Activated CD4-positive, alpha-beta memory T cell treated with anti-CD3 and anti-CD28 coated beads for 36 hours (primary cell): ENCODE data around the gene PISD. TPM values are rescaled to one million over a fixed set of nuclear protein-coding genes. Genes with fewer than 3 reads are reported as not detected.
"Not testable (repeated sequence)": the region's sequence is repeated elsewhere in the genome, so short reads cannot be mapped to it uniquely, and the experiment has no call there.

Experiments used
- CTCF ChIA-PET: fragments of 350-600 bp; sonication (Branson Sonifier 250); formaldehyde crosslinking; loops from one replicate; lab custom pipeline; 2021; ENCODE audit warnings: antibody characterized with exemption, inconsistent platforms; lab: Charles Lee
- POLR2A ChIA-PET: fragments of 350-600 bp; sonication (Branson Sonifier 250); formaldehyde crosslinking; loops from one replicate; lab custom pipeline; 2021; ENCODE audit warnings: antibody characterized with exemption; lab: Charles Lee
- DNase-seq: peaks from one replicate; pipeline ENCODE4 v3.0.0-alpha.2; 2020
- H3K27ac Mint-ChIP-seq: one replicate; pipeline ENCODE4 v1.8.0; 2021; ENCODE audit warnings: mixed read lengths
- H3K27me3 Mint-ChIP-seq: one replicate; pipeline ENCODE4 v1.8.0; 2021; ENCODE audit warnings: mixed read lengths
- H3K36me3 Mint-ChIP-seq: one replicate; pipeline ENCODE4 v1.8.0; 2021; ENCODE audit warnings: mixed read lengths
- H3K4me1 Mint-ChIP-seq: one replicate; pipeline ENCODE4 v1.8.0; 2021; ENCODE audit warnings: low read depth, mixed read lengths
- H3K4me3 Mint-ChIP-seq: one replicate; pipeline ENCODE4 v1.8.0; 2021; ENCODE audit warnings: mild to moderate bottlenecking, mixed read lengths
- H3K9me3 Mint-ChIP-seq: one replicate; pipeline ENCODE4 v1.8.0; 2021; ENCODE audit warnings: mixed read lengths
- intact Hi-C: fragments of 100-400 bp; cut with micrococcal nuclease; formaldehyde crosslinking; loops from one replicate; pipeline ENCODE4 v1.15.1; 2023
- total RNA-seq, 2 experiments: library from RNA; stranded (reverse); gene quantifications; one replicate each; pipeline ENCODE4 v1.2.3, GENCODE V29; 2021

The PISD gene
- total RNA-seq, 2 experiments from 2014 or later, result 39.4 to 40.2 TPM

DNA sequence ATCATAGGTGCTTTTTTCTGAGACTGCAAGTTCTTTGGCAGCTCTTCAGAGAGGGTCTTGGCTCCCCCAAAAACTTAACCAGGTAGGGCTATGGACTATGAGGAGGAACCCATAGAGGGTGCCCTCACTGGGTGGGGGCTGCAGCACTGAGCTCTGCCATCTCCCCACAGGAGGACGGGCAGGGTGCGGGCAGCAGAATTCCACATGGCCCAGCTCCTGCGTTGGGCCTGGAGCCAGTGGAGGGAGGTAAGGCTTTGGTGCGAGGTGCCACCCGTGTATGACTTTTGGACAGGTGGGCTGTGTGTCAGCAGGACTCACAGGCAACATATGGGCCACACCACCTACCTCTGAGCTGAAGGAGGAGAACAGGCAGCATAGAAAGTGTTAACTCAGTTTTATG, 58.4 kb downstream of the PISD start:
- POLR2A ChIA-PET, result no interaction called here
- CTCF ChIA-PET, result interaction anchor here (0.7 kb wide), 1 partner anchor 47 kb away, joined by 3 read pairs; no protein-coding TSS in a partner anchor
- Mint-ChIP-seq H3K4me3 (no peak overlapping the region), H3K4me1 (peaks cover 3% of the 10 kb centered on the region), H3K36me3 (peaks cover 38% of the 10 kb centered on the region), H3K9me3 (no peaks in the 10 kb centered on the region), H3K27ac (no peak overlapping the region), H3K27me3 (no peaks in the 10 kb centered on the region)
- intact Hi-C loops, result no loop called here
- DNase-seq, result no peak

DNA sequence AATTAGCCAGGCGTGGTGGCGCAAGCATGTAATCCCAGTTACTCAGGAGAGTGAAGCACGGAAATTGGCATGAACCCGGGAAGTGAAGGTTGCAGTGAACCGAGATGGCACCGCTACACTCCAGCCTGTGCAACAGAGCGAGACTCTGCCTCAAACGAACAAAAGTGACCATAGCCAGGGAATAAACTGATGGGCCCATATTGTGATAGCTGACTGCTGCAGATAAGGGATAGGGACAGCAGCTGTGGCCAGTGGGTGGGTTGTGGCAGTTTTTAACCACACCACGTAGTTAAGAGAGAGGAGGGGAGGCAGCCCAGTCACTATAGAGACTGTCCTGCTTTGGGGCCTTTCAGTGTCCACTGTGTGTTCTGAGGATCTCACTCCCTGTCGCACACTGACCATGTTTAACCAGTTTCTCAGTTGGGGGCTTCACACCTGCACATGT, 58.9 kb downstream of the PISD start:
- no peak for DNase-seq
- H3K27me3 Mint-ChIP-seq, result no peaks in the 10 kb centered on the region
- no peak overlapping the region for H3K4me3 Mint-ChIP-seq
- no peaks in the 10 kb centered on the region for H3K9me3 Mint-ChIP-seq
- peaks cover 3% of the 10 kb centered on the region for H3K4me1 Mint-ChIP-seq
- ChIA-PET CTCF (interaction anchor here (0.9 kb wide), 1 partner anchor 290 kb away, joined by 3 read pairs; no protein-coding TSS in a partner anchor), POLR2A (no interaction called here)
- no peak overlapping the region for H3K27ac Mint-ChIP-seq
- peaks cover 35% of the 10 kb centered on the region for H3K36me3 Mint-ChIP-seq
- intact Hi-C loops, result no loop called here

DNA sequence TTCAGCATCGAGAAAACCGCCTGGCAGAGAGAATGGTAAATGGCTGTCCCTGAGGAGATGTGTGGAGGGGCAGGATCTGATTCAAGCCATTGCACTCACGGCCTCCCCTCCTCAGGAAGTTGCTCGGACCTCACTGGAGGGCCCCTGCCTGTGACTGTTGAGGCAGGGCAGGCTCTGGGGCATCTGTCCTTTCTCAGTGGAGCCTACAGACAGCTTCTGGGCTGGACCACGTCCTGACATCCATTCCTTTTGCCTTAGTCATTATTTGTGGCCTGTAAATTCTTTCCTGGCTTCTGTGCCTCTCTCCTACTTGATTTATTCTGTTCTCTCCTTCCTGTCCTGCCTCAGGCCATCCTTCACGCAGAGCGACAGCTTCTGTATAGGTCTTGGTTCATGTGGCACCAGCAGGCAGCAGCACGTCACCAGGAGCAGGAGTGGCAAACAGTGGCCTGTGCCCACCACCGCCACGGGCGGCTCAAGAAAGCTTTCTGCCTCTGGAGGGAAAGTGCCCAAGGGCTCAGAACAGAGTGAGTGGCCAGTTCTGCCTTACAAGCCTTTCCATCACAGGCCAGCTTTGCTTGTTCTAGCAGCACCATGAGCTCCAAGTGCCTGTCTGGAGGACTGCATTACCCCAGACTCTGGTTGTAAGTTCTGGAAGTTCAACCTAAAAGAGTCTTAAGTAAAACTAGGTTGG, 59.6 kb downstream of the PISD start:
- Mint-ChIP-seq H3K27me3 (no peaks in the 10 kb centered on the region), H3K4me3 (no peak overlapping the region), H3K9me3 (no peaks in the 10 kb centered on the region), H3K27ac (no peak overlapping the region), H3K4me1 (peaks cover 3% of the 10 kb centered on the region), H3K36me3 (peaks cover 34% of the 10 kb centered on the region)
- POLR2A ChIA-PET, result no interaction called here
- DNase-seq, result no peak
- intact Hi-C loops, result no loop called here
- CTCF ChIA-PET, result interaction anchor here (0.9 kb wide), 1 partner anchor 289 kb away, joined by 3 read pairs; no protein-coding TSS in a partner anchor

DNA sequence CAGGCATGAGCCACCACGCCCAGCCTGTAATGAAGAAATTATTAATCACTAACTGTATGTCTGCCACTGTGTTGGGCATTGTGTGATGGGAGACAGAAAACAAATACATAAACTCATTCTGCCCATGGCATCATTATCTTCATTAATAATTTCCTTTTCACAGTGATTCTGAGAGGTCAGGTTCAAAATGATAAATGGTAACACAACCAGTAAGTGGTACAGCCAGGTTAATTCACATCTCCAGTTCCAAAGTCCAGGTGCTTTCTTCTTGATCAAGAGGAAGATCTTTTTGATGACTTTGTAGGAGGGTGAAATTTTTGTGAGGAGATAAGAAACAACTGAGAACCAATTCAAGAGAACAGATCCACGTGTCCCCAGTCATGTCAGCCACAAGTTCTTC, 66.7 kb downstream of the PISD start:
- no peak overlapping the region for H3K4me3 Mint-ChIP-seq
- H3K27ac Mint-ChIP-seq, result peak overlapping the region; percentile 26
- H3K4me1 Mint-ChIP-seq, result no peaks in the 10 kb centered on the region
- ChIA-PET POLR2A (no interaction called here), CTCF (no interaction called here)
- peaks cover 16% of the 10 kb centered on the region for H3K36me3 Mint-ChIP-seq
- no peaks in the 10 kb centered on the region for H3K9me3 Mint-ChIP-seq
- DNase-seq, result no peak
- intact Hi-C loops, result no loop called here
- no peaks in the 10 kb centered on the region for H3K27me3 Mint-ChIP-seq

DNA sequence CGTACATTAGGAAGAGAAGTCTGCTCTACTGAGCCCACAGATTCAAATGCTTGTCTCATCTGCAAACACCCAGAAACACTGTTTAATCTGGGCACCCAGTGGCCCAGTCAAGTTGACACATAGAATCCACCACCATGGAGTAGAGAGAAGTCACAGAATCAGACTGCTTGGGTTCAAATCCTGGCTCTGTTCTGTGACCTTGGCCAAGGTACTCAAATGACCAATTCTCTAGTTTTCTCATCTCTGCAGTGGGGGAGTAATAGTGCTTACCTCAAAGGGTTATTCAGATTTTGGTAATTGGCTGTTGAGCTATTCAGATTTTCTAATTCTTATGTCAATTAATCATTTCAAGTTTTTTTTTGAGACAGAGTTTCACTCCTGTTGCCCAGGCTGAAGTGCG, 71.9 kb downstream of the PISD start:
- H3K27me3 Mint-ChIP-seq, H3K4me3 Mint-ChIP-seq, H3K9me3 Mint-ChIP-seq, H3K27ac Mint-ChIP-seq, intact Hi-C loops, POLR2A ChIA-PET, CTCF ChIA-PET, DNase-seq: not testable (repeated sequence)
- H3K4me1 Mint-ChIP-seq, result peaks cover 22% of the 10 kb centered on the region
- peaks cover 44% of the 10 kb centered on the region for H3K36me3 Mint-ChIP-seq

DNA sequence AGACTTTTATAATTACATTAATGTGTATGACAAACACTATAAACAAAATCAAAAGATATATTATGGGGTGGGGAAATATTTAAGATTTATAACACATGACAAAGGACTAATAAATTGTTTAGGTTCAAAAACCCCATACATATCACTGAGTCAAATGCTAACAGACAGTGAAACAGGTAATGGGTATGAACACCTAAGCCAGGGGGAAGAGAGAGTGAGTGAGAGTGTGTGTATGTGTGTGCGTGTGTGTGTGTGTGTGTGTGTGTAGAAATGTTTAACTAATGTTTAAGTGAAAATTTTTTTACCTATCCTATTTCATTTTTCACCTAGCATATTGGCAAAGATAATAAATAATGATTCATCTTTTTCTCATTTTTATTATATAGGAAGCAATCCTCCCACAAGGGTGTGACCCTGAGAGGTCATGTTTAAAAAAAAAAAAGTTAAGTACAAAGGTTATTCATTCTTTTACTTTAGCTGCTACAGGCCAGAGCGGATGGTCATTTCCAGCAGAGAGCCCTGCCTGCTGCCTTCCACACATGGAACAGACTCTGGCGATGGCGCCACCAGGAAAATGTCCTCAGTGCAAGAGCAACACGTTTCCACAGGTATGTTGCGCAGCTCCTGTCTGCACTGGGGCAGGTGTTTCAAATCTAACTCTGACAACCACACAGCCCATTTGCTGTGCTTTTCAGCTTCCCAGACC, 72.9 kb downstream of the PISD start:
- ChIA-PET POLR2A (interaction anchor here (0.9 kb wide), 1 partner anchor 155 kb away, joined by 3 read pairs; no protein-coding TSS in a partner anchor), CTCF (no interaction called here)
- intact Hi-C loops, result no loop called here
- no peaks in the 10 kb centered on the region for H3K27me3 Mint-ChIP-seq
- H3K4me1 Mint-ChIP-seq, result peaks cover 33% of the 10 kb centered on the region
- H3K36me3 Mint-ChIP-seq, result peaks cover 52% of the 10 kb centered on the region
- no peak overlapping the region for H3K4me3 Mint-ChIP-seq
- DNase-seq, result no peak
- H3K27ac Mint-ChIP-seq, result peak overlapping the region; percentile 18
- no peaks in the 10 kb centered on the region for H3K9me3 Mint-ChIP-seq

DNA sequence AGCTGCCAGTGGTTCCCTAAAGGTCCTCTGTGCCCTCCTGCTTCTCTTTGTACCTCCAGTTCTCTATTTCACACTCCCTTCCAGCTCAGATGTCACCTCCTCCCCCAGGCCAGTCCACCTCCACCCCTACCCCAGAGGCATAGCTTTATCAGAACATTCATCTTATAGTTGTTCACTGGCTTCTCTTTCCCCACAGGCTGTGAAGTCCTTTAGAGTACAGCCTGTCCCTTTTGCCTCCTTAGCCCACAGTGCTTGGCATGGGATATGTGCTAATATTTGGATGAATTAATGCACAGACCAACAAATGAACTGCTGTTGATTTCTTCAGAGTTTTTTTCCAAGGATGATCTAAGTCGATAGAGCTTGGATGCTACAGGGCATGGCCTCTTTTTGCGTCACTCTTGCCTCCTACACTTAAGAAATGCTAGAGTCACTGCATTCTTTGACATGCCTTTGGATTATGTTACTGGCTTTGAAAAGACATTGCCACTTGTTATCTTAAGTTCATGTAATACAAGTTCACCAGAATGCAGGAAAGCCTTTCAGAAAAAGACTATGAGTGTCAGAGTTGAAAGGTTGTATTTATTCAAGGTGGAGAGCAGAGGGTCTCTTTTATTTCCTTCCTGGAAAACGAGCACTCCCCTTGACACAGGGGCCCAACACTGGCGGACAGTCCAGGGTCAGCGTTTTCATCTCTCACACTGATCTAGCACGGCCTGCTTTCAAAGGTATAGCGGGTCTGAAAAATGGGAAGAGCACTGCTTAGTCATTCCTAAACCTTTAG, 75.7 kb downstream of the PISD start:
- ChIA-PET POLR2A (no interaction called here), CTCF (interaction anchor here (2.1 kb wide), 1 partner anchor 44 kb away, joined by 7 read pairs; no protein-coding TSS in a partner anchor)
- H3K4me1 Mint-ChIP-seq, result peaks cover 55% of the 10 kb centered on the region
- intact Hi-C loops, result no loop called here
- H3K27me3 Mint-ChIP-seq, result no peaks in the 10 kb centered on the region
- H3K36me3 Mint-ChIP-seq, result peaks cover 66% of the 10 kb centered on the region
- H3K9me3 Mint-ChIP-seq, result no peaks in the 10 kb centered on the region
- no peak overlapping the region for H3K4me3 Mint-ChIP-seq
- peak overlapping the region; percentile 6 for H3K27ac Mint-ChIP-seq
- no peak for DNase-seq

DNA sequence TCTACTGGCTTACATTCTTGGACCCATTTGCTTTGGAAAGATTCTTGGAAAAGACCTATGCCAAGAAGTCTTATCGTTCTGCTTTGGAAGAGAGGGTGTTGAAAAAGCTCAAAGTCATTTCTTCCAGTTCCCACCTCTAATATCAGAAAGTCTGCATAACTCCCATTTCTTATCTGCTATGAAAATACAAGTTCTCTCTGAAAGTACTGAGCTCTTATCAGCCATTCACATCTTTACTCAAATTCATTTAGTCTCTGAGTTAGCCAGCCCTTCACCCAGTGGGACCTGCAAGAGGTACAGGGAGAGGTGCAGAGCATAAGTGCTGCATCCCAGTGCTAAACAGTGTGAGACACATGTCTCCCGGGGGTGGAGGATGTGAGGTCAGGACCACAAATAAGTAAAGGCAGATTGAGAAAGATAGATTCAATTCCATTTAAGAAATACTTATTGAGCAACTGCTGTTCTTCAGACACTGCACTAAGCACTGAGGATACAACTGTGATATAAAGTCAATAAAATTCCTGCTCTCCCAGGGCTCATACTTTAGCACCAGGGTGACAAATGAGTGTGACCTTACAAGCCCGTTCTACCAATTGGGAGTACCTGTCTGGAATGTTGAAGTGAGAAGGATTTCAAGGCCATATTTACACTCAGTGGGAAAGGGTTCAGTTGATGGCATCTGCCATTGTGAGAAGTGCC, 76.7 kb downstream of the PISD start:
- H3K4me3 Mint-ChIP-seq, result no peak overlapping the region
- intact Hi-C loops, result loop anchor here (2.0 kb wide), 1 partner anchor 89 kb away; the partner anchor contains the start of gene SFI1
- H3K27me3 Mint-ChIP-seq, result no peaks in the 10 kb centered on the region
- POLR2A ChIA-PET, result interaction anchor here (0.7 to 1.6 kb wide), 2 partner anchors 48 to 134 kb away, joined by 3 read pairs; no protein-coding TSS in a partner anchor
- H3K4me1 Mint-ChIP-seq, result peaks cover 55% of the 10 kb centered on the region
- peak overlapping the region; percentile 6 for H3K27ac Mint-ChIP-seq
- CTCF ChIA-PET, result interaction anchor here (1.0 to 2.1 kb wide), 5 partner anchors 19 to 49 kb away, joined by 3 to 7 read pairs (median 3); no protein-coding TSS in a partner anchor
- peak; percentile 49 for DNase-seq
- peaks cover 67% of the 10 kb centered on the region for H3K36me3 Mint-ChIP-seq
- H3K9me3 Mint-ChIP-seq, result no peaks in the 10 kb centered on the region

DNA sequence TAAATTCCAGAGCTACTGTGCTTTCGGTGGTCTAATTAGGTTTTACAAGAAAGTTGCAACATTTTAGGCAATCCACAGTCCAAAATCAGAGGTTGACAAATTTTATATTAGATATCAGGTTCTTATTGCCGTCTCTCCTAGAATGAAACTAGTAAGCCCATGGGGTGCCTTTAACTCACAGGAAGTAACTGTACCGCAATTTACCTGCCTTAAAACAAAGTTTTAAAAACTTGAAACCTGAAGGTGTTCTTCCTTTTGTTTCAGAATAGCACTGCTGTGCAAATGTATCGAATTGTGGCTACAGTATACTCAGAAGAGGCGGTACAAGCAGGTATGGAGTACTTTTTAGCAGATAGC, 77.2 kb downstream of the PISD start:
- Mint-ChIP-seq H3K27me3 (no peaks in the 10 kb centered on the region), H3K9me3 (no peaks in the 10 kb centered on the region), H3K4me1 (peaks cover 55% of the 10 kb centered on the region), H3K4me3 (no peak overlapping the region), H3K36me3 (peaks cover 71% of the 10 kb centered on the region), H3K27ac (peak overlapping the region; percentile 6)
- ChIA-PET CTCF (interaction anchor here (1.0 to 2.1 kb wide), 6 partner anchors 9 to 50 kb away, joined by 3 to 7 read pairs (median 4); no protein-coding TSS in a partner anchor), POLR2A (interaction anchor here (0.7 to 1.6 kb wide), 2 partner anchors 48 to 133 kb away, joined by 3 read pairs; no protein-coding TSS in a partner anchor)
- no peak for DNase-seq
- intact Hi-C loops, result loop anchor here (2.0 kb wide), 1 partner anchor 88 kb away; the partner anchor contains the start of gene SFI1

DNA sequence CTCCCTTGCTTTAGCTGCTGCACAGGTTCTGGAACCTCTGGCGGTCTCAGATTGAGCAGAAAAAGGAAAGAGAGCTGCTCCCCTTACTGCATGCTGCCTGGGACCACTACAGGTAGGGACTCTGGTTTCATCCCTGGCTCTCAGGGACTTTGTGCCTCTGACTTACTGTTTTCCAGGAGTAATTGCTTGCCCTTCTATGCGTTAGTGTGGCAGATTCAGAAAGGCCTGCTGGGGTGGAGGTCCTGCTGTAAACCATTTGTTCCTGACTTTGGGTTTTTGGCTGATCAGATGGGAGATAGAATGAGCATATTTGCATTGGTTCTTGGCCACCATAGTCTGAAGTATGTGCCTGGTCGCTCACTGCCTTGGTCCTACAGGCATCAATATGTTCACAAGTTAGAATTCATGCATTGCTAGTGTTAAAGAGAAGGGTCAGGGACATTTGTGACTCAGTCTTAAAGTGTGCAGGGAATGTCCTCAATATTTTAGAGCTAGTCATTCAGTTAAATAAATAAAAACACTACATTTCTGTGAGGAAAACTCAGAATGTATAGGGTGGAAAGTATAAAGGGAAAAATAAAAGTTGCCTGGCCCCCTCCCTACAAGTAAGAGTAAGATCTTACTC, 78.0 kb downstream of the PISD start:
- intact Hi-C loops, result loop anchor here (2.0 kb wide), 2 partner anchors 87 to 95 kb away; partner anchors contain the start of genes EIF4ENIF1 and SFI1
- no peak for DNase-seq
- peak overlapping the region; percentile 54 for H3K27ac Mint-ChIP-seq
- peaks cover 53% of the 10 kb centered on the region for H3K4me1 Mint-ChIP-seq
- peaks cover 67% of the 10 kb centered on the region for H3K36me3 Mint-ChIP-seq
- no peaks in the 10 kb centered on the region for H3K9me3 Mint-ChIP-seq
- POLR2A ChIA-PET, result interaction anchor here (1.6 kb wide), 1 partner anchor 47 kb away, joined by 3 read pairs; no protein-coding TSS in a partner anchor
- no peaks in the 10 kb centered on the region for H3K27me3 Mint-ChIP-seq
- CTCF ChIA-PET, result interaction anchor here (0.7 to 2.1 kb wide), 5 partner anchors 10 to 133 kb away, joined by 3 to 7 read pairs (median 4); no protein-coding TSS in a partner anchor
- no peak overlapping the region for H3K4me3 Mint-ChIP-seq

DNA sequence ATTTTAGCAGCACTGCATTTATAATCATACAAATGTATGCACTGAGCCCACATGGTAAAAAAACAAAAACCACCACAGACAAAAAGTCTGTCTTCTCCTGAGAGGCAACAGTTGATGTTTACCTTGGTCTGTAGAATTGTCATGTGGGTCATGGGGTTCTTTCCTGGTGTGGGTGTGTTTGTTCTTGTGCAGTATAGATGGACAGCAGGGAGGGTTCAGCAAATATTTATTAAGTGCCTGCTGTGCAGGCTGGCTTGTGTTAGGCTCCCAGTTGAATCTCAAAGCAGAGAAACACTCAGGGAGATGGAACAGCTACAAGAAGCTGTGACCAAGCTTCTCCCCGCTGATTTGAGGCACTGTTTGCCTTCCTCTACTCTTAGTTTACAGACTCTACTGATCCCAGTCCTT, 82.2 kb downstream of the PISD start:
- H3K4me3 Mint-ChIP-seq, result no peak overlapping the region
- no peaks in the 10 kb centered on the region for H3K27me3 Mint-ChIP-seq
- CTCF ChIA-PET, result no interaction called here
- H3K36me3 Mint-ChIP-seq, result peaks cover 47% of the 10 kb centered on the region
- POLR2A ChIA-PET, result no interaction called here
- peak overlapping the region; percentile 2 for H3K27ac Mint-ChIP-seq
- intact Hi-C loops, result no loop called here
- H3K9me3 Mint-ChIP-seq, result no peaks in the 10 kb centered on the region
- peaks cover 30% of the 10 kb centered on the region for H3K4me1 Mint-ChIP-seq
- DNase-seq, result no peak
